Measurements from ENCODE around the gene TXNDC8. TPM values are rescaled to one million over a fixed set of nuclear protein-coding genes. Genes with fewer than 3 reads are reported as not detected.

Gene TXNDC8
- total RNA-seq, 1 experiment from 2014 or later, result not detected

DNA sequence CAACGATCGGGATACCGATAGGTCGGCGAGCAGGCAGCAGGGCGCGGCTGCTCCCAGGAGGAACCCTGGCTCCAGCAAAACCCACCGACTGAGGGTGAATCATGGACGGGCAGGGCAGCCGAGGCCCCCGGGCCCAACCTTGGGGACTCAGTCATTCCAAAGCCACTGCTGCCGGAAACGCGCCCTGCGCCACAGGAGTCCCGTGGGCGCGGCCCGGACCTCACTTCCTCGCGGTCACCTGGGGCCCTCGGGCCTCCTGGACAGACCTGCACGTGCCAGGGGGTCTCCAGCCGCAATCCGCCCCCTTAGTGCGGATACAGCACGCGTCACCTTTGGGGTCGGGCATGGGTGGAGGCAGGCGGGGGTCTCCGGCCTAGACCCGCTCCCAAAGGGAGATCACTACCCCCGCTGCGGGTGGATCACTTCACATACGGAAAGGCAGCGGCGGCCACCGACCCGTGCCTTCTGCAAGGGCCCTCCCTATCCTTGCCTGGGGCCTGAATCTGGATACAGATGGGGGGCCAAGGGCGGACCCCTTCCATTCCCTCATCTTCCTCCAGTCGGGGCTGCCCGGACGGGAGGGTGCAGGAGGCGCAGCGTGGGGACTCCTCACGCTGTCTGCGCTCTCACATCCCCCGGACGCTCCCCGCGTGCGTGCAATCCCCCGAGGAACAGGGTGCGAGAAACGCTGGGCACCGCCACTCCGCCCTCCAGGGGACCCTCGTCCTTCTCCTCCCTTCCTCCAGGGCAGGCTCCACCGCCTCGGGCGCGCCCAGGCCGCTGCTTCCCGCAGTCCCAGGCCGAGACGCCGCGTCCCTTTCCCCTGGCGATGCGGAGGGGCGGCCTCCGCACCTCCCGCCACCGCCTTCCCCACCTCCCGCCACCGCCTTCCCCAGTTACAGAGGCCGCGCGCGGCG is 81.9 kb downstream of the TXNDC8 start:
- ChIA-PET CTCF (no interaction called here), POLR2A (interaction anchor here (0.7 kb wide), 1 partner anchor 752 kb away, joined by 13 read pairs; no protein-coding TSS in a partner anchor)
- no peaks in the 10 kb centered on the region for H3K27me3 ChIP-seq (ENCODE audit: control insufficient read depth, insufficient read depth, low read length)
- peaks cover 15% of the 10 kb centered on the region for H3K4me1 ChIP-seq (ENCODE audit: control insufficient read depth, insufficient read depth, low read length)
- H3K36me3 ChIP-seq (ENCODE audit: control insufficient read depth, insufficient read depth, low read length), result peaks cover 2% of the 10 kb centered on the region
- no TSS peak for BruUV-seq (replicated peaks)
- ATAC-seq (peak; percentile 64), DNase-seq (ENCODE audit: low read depth, low spot score) (no peak)
- in situ Hi-C loops (cut with HindIII; ENCODE audit: low pct_unique_long_range_greater_than_20kb, low sequenced_read_pairs), result no loop called here
- peak overlapping the region; percentile 76 to 81 for H3K4me3 ChIP-seq (ENCODE audit: low read depth in 2 of 2, low read length in 2 of 2)
- peak overlapping the region; percentile 75 for H3K27ac ChIP-seq (ENCODE audit: low read length)
- H3K9me3 ChIP-seq (ENCODE audit: control insufficient read depth, insufficient read depth, low read depth, low read length), result no peaks in the 10 kb centered on the region
- no peak for TF ChIP-seq POLR2AphosphoS5 (IDR thresholded peaks at IDR 0.05; ENCODE audit: low read depth, low read length)
- no peak for TF ChIP-seq TCF7L2 (IDR thresholded peaks at IDR 0.05; ENCODE audit: low read depth, low read length)
- TF ChIP-seq, protein P1, sequence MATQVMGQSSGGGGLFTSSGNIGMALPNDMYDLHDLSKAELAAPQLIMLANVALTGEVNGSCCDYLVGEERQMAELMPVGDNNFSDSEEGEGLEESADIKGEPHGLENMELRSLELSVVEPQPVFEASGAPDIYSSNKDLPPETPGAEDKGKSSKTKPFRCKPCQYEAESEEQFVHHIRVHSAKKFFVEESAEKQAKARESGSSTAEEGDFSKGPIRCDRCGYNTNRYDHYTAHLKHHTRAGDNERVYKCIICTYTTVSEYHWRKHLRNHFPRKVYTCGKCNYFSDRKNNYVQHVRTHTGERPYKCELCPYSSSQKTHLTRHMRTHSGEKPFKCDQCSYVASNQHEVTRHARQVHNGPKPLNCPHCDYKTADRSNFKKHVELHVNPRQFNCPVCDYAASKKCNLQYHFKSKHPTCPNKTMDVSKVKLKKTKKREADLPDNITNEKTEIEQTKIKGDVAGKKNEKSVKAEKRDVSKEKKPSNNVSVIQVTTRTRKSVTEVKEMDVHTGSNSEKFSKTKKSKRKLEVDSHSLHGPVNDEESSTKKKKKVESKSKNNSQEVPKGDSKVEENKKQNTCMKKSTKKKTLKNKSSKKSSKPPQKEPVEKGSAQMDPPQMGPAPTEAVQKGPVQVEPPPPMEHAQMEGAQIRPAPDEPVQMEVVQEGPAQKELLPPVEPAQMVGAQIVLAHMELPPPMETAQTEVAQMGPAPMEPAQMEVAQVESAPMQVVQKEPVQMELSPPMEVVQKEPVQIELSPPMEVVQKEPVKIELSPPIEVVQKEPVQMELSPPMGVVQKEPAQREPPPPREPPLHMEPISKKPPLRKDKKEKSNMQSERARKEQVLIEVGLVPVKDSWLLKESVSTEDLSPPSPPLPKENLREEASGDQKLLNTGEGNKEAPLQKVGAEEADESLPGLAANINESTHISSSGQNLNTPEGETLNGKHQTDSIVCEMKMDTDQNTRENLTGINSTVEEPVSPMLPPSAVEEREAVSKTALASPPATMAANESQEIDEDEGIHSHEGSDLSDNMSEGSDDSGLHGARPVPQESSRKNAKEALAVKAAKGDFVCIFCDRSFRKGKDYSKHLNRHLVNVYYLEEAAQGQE (IDR thresholded peaks at IDR 0.05; ENCODE audit: insufficient read depth in 1 of 2, low read depth in 2 of 2, low read length in 1 of 2), result no peak
- no peak for TF ChIP-seq SIN3A (IDR thresholded peaks at IDR 0.05; ENCODE audit: borderline replicate concordance, insufficient read depth, low read depth, low read length)
- TF ChIP-seq, protein P2, sequence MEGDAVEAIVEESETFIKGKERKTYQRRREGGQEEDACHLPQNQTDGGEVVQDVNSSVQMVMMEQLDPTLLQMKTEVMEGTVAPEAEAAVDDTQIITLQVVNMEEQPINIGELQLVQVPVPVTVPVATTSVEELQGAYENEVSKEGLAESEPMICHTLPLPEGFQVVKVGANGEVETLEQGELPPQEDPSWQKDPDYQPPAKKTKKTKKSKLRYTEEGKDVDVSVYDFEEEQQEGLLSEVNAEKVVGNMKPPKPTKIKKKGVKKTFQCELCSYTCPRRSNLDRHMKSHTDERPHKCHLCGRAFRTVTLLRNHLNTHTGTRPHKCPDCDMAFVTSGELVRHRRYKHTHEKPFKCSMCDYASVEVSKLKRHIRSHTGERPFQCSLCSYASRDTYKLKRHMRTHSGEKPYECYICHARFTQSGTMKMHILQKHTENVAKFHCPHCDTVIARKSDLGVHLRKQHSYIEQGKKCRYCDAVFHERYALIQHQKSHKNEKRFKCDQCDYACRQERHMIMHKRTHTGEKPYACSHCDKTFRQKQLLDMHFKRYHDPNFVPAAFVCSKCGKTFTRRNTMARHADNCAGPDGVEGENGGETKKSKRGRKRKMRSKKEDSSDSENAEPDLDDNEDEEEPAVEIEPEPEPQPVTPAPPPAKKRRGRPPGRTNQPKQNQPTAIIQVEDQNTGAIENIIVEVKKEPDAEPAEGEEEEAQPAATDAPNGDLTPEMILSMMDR (IDR thresholded peaks at IDR 0.05), result no peak
- intact Hi-C loops (cut with micrococcal nuclease; ENCODE audit: unreplicated experiment), result no loop called here

DNA sequence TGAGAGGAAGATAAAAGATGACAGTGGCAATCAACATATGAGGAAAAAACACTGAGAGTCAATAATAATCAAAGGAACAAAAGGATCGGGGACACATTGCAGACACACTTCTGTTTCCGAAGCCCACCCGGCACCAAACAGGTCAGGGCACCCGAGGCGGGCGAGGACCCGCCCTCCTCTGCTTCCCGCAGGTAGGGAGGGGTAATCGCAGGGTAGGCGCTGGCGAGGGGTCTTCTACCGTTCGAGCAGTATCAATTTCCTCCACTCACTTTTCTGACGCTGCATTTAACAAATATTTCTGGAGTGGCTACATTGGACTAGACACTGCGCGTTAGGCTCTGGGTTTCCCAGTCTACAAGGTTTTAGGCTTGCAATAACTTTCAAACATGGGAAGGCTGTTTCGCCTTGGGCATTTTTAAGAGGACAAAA is 82.6 kb downstream of the TXNDC8 start:
- Histone ChIP-seq H3K4me1 (ENCODE audit: control insufficient read depth, insufficient read depth, low read length) (peaks cover 15% of the 10 kb centered on the region), H3K36me3 (ENCODE audit: control insufficient read depth, insufficient read depth, low read length) (peaks cover 3% of the 10 kb centered on the region), H3K4me3 (ENCODE audit: low read depth in 2 of 2, low read length in 2 of 2) (peak overlapping the region; percentile 76 to 81), H3K9me3 (ENCODE audit: control insufficient read depth, insufficient read depth, low read depth, low read length) (no peaks in the 10 kb centered on the region), H3K27me3 (ENCODE audit: control insufficient read depth, insufficient read depth, low read length) (no peaks in the 10 kb centered on the region), H3K27ac (ENCODE audit: low read length) (peak overlapping the region; percentile 75)
- CTCF ChIA-PET, result no interaction called here
- in situ Hi-C loops (cut with HindIII; ENCODE audit: low pct_unique_long_range_greater_than_20kb, low sequenced_read_pairs) (no loop called here), intact Hi-C loops (cut with micrococcal nuclease; ENCODE audit: unreplicated experiment) (no loop called here)
- POLR2A ChIA-PET, result no interaction called here
- DNase-seq (ENCODE audit: low read depth, low spot score) (no peak), ATAC-seq (no peak)
- BruUV-seq (replicated peaks), result no TSS peak
- no peak for TF ChIP-seq POLR2AphosphoS5 (IDR thresholded peaks at IDR 0.05; ENCODE audit: low read depth, low read length)
- TF ChIP-seq, protein P1 (IDR thresholded peaks at IDR 0.05; ENCODE audit: insufficient read depth in 1 of 2, low read depth in 2 of 2, low read length in 1 of 2), result no peak
- no peak for TF ChIP-seq TCF7L2 (IDR thresholded peaks at IDR 0.05; ENCODE audit: low read depth, low read length)
- TF ChIP-seq SIN3A (IDR thresholded peaks at IDR 0.05; ENCODE audit: borderline replicate concordance, insufficient read depth, low read depth, low read length), result no peak
- TF ChIP-seq, protein P2 (IDR thresholded peaks at IDR 0.05), result no peak

Data from Panc1 (cell line).